SK-N-SH treated with all-trans-retinoic acid at 6 μM for 48 hours (cell line): ENCODE results near the gene CRABP2.

Experiments
- BACH2 ChIP-seq: fragments of 250-450 bp; sonication (Bioruptor Pico); IDR thresholded peaks from 2 replicates; pipeline ENCODE4 v1.9.0; 2021; ENCODE audit warnings: mild to moderate bottlenecking, borderline replicate concordance
- CREB5 ChIP-seq: fragments of 250-450 bp; sonication (Bioruptor Pico); IDR thresholded peaks from 2 replicates; pipeline ENCODE4 v1.5.1; 2020; ENCODE audit warnings: low read depth, mild to moderate bottlenecking, moderate library complexity
- GLIS3 ChIP-seq: fragments of 250-450 bp; sonication (Bioruptor Pico); IDR thresholded peaks from 2 replicates; pipeline ENCODE4 v1.5.0; 2020; ENCODE audit warnings: mild to moderate bottlenecking, moderate library complexity
- PPARA ChIP-seq: fragments of 250-450 bp; sonication (Bioruptor Pico); IDR thresholded peaks from 2 replicates; pipeline ENCODE4 v1.5.0; 2020; ENCODE audit warnings: mild to moderate bottlenecking, borderline replicate concordance
- RARB ChIP-seq: fragments of 250-450 bp; sonication (Bioruptor Pico); IDR thresholded peaks from 2 replicates; pipeline ENCODE4 v1.8.0; 2021; ENCODE audit warnings: mild to moderate bottlenecking, moderate library complexity
- ZFP3 ChIP-seq: fragments of 250-450 bp; sonication (Bioruptor Pico); IDR thresholded peaks from 2 replicates; pipeline ENCODE4 v1.5.0; 2020; ENCODE audit warnings: mild to moderate bottlenecking, moderate library complexity
- ZFP30 ChIP-seq: fragments of 450-650 bp; formaldehyde crosslinking; IDR thresholded peaks from 2 replicates; pipeline ENCODE4 v1.5.0; 2022; ENCODE audit warnings: mild to moderate bottlenecking, moderate library complexity
- ZNF565 ChIP-seq: fragments of 450-650 bp; formaldehyde crosslinking; conservative IDR thresholded peaks from 2 replicates; pipeline ENCODE4 v1.5.0; 2020; ENCODE audit warnings: low read depth, mild to moderate bottlenecking, moderate library complexity
- ZNF70 ChIP-seq: fragments of 450-650 bp; formaldehyde crosslinking; IDR thresholded peaks from 2 replicates; pipeline ENCODE4 v1.5.0; 2020; ENCODE audit warnings: mild to moderate bottlenecking, moderate library complexity
- TF ChIP-seq, protein P1 (sequence below): fragments of 250-450 bp; sonication (Bioruptor Pico); IDR thresholded peaks from 2 replicates; pipeline ENCODE4 v1.5.0; 2020; ENCODE audit warnings: mild to moderate bottlenecking, moderate library complexity
- TF ChIP-seq, protein P2 (sequence below): fragments of 250-450 bp; sonication (Bioruptor Pico); IDR thresholded peaks from 2 replicates; pipeline ENCODE4 v1.8.0; 2020; ENCODE audit warnings: mild to moderate bottlenecking, moderate library complexity, borderline replicate concordance

- TF ChIP-seq, protein P1, sequence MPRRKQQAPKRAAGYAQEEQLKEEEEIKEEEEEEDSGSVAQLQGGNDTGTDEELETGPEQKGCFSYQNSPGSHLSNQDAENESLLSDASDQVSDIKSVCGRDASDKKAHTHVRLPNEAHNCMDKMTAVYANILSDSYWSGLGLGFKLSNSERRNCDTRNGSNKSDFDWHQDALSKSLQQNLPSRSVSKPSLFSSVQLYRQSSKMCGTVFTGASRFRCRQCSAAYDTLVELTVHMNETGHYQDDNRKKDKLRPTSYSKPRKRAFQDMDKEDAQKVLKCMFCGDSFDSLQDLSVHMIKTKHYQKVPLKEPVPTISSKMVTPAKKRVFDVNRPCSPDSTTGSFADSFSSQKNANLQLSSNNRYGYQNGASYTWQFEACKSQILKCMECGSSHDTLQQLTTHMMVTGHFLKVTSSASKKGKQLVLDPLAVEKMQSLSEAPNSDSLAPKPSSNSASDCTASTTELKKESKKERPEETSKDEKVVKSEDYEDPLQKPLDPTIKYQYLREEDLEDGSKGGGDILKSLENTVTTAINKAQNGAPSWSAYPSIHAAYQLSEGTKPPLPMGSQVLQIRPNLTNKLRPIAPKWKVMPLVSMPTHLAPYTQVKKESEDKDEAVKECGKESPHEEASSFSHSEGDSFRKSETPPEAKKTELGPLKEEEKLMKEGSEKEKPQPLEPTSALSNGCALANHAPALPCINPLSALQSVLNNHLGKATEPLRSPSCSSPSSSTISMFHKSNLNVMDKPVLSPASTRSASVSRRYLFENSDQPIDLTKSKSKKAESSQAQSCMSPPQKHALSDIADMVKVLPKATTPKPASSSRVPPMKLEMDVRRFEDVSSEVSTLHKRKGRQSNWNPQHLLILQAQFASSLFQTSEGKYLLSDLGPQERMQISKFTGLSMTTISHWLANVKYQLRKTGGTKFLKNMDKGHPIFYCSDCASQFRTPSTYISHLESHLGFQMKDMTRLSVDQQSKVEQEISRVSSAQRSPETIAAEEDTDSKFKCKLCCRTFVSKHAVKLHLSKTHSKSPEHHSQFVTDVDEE (CRISPR knock-in tag), result no peak
- TF ChIP-seq ZNF70 (CRISPR knock-in tag) (no peak), RARB (CRISPR knock-in tag) (no peak), GLIS3 (no peak), ZFP3 (CRISPR knock-in tag) (no peak), ZFP30 (no peak), PPARA (CRISPR knock-in tag) (no peak), CREB5 (CRISPR knock-in tag) (no peak), ZNF565 (CRISPR knock-in tag) (no peak), BACH2 (no peak)
- TF ChIP-seq, protein P2, sequence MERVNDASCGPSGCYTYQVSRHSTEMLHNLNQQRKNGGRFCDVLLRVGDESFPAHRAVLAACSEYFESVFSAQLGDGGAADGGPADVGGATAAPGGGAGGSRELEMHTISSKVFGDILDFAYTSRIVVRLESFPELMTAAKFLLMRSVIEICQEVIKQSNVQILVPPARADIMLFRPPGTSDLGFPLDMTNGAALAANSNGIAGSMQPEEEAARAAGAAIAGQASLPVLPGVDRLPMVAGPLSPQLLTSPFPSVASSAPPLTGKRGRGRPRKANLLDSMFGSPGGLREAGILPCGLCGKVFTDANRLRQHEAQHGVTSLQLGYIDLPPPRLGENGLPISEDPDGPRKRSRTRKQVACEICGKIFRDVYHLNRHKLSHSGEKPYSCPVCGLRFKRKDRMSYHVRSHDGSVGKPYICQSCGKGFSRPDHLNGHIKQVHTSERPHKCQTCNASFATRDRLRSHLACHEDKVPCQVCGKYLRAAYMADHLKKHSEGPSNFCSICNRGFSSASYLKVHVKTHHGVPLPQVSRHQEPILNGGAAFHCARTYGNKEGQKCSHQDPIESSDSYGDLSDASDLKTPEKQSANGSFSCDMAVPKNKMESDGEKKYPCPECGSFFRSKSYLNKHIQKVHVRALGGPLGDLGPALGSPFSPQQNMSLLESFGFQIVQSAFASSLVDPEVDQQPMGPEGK (CRISPR knock-in tag), result no peak
These were observed 16.2 kb upstream of the CRABP2 start for GRCh38 chr1:156721535-156721934.
